GM18909 (cell line): Measurements from ENCODE around the gene ABCA8.
"Not testable (repeated sequence)": the region's sequence is repeated elsewhere in the genome, so short reads cannot be mapped to it uniquely, and the experiment has no call there.

Experiments
- ATAC-seq: cut with Tn5 transposase; IDR thresholded peaks from one replicate; pipeline ENCODE4 v1.9.1; 2021; ENCODE audit warnings: mild to moderate bottlenecking; ENCODE audit not compliant: unreplicated experiment, poor library complexity

Gene ABCA8

GRCh38 chr17:68955181-68955841, at the start of gene ABCA8:
Gene ABCA8, minus strand, starts transcription at chr17:68955392. Its CDS starts 13,358 bp downstream, at chr17:68942034.
- ATAC-seq: no peak

- not testable (repeated sequence) for ATAC-seq
Observed at GRCh38 chr17:69004759-69005158, 49.6 kb upstream of the ABCA8 start.

- ATAC-seq: not testable (repeated sequence)
Observed at GRCh38 chr17:68999743-69000142, 44.6 kb upstream of the ABCA8 start.

- ATAC-seq: no peak
Observed at GRCh38 chr17:68993112-68993511, 37.9 kb upstream of the ABCA8 start.

- ATAC-seq: no peak
Observed at GRCh38 chr17:68987966-68988365, 32.8 kb upstream of the ABCA8 start.

GRCh38 chr17:68981288-68981687, 26.1 kb upstream of the ABCA8 start:
- no peak for ATAC-seq

GRCh38 chr17:68973098-68973846, 18.1 kb upstream of the ABCA8 start:
- ATAC-seq: no peak

- no peak for ATAC-seq
Observed at GRCh38 chr17:68972119-68972704, 17.0 kb upstream of the ABCA8 start.

GRCh38 chr17:68969101-68969500, 13.9 kb upstream of the ABCA8 start:
- no peak for ATAC-seq

GRCh38 chr17:68963958-68964357, 8.8 kb upstream of the ABCA8 start:
- no peak for ATAC-seq

- ATAC-seq: no peak
Observed at GRCh38 chr17:68961214-68961882, 6.2 kb upstream of the ABCA8 start.

- not testable (repeated sequence) for ATAC-seq
Observed at GRCh38 chr17:68959117-68959516, 3.9 kb upstream of the ABCA8 start.

- no peak for ATAC-seq
Observed at GRCh38 chr17:68957944-68958343, 2.8 kb upstream of the ABCA8 start.

- ATAC-seq: no peak
Observed at GRCh38 chr17:68954146-68954896, 871 bp downstream of the ABCA8 start.

GRCh38 chr17:68953340-68953997, 1.7 kb downstream of the ABCA8 start:
- no peak for ATAC-seq

- ATAC-seq: no peak
Observed at GRCh38 chr17:68950725-68951124, 4.5 kb downstream of the ABCA8 start.

- ATAC-seq: not testable (repeated sequence)
Observed at GRCh38 chr17:68947868-68948267, 7.3 kb downstream of the ABCA8 start.

GRCh38 chr17:68944435-68945035, 10.7 kb downstream of the ABCA8 start:
- ATAC-seq: no peak

GRCh38 chr17:68943812-68944182, 11.4 kb downstream of the ABCA8 start:
- not testable (repeated sequence) for ATAC-seq
